SKM-1 (cell line): ENCODE results near the gene AGAP6.
"Not testable (repeated sequence)": the region's sequence is repeated elsewhere in the genome, so short reads cannot be mapped to it uniquely, and the experiment has no call there.

Experiments used
- DNase-seq: peaks from one replicate; lab custom pipeline; 2025; ENCODE audit not compliant: unreplicated experiment; lab: John Stamatoyannopoulos, UW

AGAP6 gene

GRCh38 chr10:49988376-49988775 is at the start of gene AGAP6:
AGAP6 (plus strand) TSS chr10:49988406; CDS start chr10:49988716, 310 bp downstream.
- not testable (repeated sequence) for DNase-seq

- peak; percentile 24 for DNase-seq
Measured at GRCh38 chr10:49941447-49942338, 46.5 kb upstream of the AGAP6 start, which contains the start of the genes PARG and TIMM23B. PARG (minus strand) TSS chr10:49942027; CDS start chr10:49941725, 302 bp downstream. TIMM23B (plus strand) TSS chr10:49942053; CDS start chr10:49942195, 142 bp downstream.

- DNase-seq: not testable (repeated sequence)
Measured at GRCh38 chr10:49942339-49942705, 45.9 kb upstream of the AGAP6 start.

DNA sequence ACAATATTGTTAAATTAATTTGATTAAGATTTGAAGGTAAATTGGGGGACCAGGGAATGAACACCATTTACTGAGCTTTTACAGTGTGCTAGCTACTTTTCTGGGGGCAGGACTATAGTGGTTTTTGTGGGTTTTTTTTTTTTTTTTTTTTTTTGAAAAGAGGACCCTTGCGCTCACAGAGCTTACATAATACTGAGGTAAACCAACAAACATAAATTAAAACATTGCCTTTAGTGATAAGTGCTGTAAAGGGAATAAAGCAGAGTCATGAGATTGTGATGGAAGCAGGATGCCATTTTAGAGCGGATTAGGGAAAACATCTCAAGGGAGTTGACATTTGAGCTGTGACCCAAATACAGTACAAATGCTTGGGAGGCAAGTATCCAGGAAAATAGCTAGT is 44.6 kb upstream of the AGAP6 start:
- not testable (repeated sequence) for DNase-seq

DNA sequence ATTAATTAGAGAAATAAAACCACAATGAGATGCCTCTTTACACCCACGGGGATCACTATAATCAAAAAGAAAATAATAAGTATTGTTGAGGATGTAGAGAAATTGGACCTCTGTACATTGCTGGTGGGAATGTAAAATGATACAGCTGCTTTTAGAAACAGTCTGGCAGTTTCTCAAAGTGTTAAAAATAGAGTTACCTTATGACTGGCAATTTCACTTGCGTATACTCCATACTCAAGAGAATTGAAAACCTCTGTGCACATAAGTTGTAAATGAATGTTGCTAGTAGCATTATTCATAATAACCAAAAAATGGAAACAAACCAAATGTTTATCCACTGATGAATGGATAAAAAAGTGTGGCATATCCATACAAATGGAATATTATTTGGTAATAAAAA is 40.1 kb upstream of the AGAP6 start:
- not testable (repeated sequence) for DNase-seq

- not testable (repeated sequence) for DNase-seq
Measured at GRCh38 chr10:49948737-49949136, 39.5 kb upstream of the AGAP6 start.

- DNase-seq: not testable (repeated sequence)
Measured at GRCh38 chr10:49952006-49952405, 36.2 kb upstream of the AGAP6 start.

GRCh38 chr10:49953122-49953521 is 35.1 kb upstream of the AGAP6 start:
- not testable (repeated sequence) for DNase-seq

DNA sequence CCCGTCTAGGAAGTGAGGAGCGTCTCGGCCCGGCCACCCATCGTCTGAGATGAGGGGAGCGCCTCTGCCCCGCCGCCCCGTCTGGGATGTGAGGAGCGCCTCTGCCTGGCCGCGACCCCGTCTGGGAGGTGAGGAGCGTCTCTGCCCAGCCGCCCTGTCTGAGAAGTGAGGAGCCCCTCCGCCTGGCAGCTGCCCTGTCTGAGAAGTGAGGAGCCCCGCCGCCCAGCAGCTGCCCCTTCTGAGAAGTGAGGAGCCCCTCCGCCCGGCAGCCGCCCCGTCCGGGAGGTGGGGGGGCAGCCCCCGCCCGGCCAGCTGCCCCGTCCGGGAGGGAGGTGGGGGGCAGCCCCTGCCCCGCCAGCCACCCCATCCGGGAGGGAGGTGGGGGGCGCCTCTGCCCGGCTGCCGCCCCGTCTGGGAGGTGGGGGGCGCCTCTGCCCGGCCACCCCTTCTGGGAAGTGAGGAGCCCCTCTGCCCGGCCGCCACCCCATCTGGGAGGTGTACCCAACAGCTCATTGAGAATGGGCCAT is 17.8 kb upstream of the AGAP6 start:
- not testable (repeated sequence) for DNase-seq

DNA sequence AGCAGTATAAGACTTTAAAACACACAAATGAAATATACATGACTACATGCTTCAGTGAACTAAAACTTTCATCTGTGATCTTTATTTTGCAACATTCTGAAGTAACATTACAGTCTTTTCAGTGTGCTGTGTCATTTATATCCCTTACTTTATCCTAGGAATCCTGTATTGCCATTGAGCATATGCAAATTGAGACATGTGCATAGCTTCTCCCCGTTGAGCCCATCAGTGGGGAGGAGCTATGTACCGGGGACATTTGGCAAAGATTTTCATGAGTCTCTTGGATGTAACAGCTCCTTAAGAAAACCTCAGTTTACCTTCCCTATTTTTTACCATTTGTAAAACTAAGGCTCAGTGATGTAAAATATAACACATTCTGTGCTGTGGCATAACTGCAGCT is 16.7 kb upstream of the AGAP6 start:
- not testable (repeated sequence) for DNase-seq

GRCh38 chr10:49972094-49972493 is 16.1 kb upstream of the AGAP6 start:
- DNase-seq: not testable (repeated sequence)

GRCh38 chr10:49977756-49978155 is 10.4 kb upstream of the AGAP6 start:
- not testable (repeated sequence) for DNase-seq

DNA sequence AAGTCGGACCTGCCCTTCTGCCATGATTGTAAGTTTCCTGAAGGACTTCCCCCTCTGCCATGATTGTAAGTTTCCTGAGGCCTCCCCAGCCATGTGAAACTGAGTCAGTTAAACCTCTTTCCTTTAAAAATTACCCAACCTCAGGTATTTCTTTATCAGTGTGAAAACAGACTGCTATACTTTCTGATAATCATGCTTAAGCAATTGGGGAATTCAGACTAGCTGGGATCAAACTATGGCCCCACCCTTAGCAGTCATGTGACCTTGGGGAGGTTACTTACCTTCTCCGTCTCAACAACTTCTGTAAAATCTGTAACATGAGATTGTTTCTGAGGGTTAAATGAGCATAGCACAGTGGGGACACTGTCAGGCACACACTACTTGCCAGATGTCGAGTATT is 999 bp upstream of the AGAP6 start:
- DNase-seq: not testable (repeated sequence)

DNA sequence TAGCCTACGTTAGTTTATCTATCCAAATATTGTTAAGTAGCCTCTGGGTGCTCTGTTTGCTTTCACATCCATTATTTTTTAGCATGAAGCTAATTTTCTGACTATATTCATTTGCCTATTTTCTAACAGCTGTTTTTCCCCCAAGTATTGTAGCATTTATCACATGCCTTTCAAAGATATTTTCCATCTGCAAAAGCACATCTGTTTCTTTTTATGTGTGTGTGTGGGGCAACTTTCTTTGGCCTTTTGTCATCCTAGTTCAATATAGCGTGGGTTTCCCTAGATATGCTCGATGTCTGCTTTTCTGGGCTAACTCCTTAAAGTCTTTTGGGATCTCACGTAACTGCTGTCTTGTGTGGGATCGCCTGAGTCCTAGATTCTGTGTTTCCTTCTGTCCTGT is 7.1 kb downstream of the AGAP6 start:
- DNase-seq: not testable (repeated sequence)

DNA sequence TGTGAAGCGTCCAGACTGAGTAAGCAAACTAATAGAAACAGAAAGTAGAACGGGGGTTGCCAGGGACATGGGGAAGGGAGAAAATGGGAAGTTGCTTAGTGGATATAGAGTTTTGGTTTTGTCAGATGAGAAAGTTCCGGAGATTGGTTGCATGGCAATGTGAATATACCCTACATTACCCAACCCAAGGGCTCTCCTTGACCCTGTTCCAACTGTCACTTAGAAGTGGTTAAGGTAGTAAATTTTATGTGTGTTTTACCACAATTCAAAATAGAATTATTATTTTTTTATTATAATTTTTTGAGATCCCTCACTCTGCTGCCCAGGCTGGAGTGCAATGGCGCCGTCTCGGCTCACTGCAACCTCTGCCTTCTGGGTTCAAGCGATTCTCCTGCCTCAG is 25.8 kb downstream of the AGAP6 start:
- peak; percentile 5 for DNase-seq

GRCh38 chr10:50015596-50016220 is 27.5 kb downstream of the AGAP6 start:
- not testable (repeated sequence) for DNase-seq

- DNase-seq: not testable (repeated sequence)
Measured at GRCh38 chr10:50016926-50017325, 28.7 kb downstream of the AGAP6 start.

GRCh38 chr10:50017646-50018045 is 29.4 kb downstream of the AGAP6 start:
- DNase-seq: not testable (repeated sequence)

GRCh38 chr10:50019279-50019678 is 31.1 kb downstream of the AGAP6 start:
- not testable (repeated sequence) for DNase-seq

- not testable (repeated sequence) for DNase-seq
Measured at GRCh38 chr10:50020451-50021024, 32.3 kb downstream of the AGAP6 start.

- DNase-seq: no peak
Measured at GRCh38 chr10:50021646-50022045, 33.4 kb downstream of the AGAP6 start.
